ENCODE results near the gene CRIM1. TPM values are rescaled to one million over a fixed set of nuclear protein-coding genes. Genes with fewer than 3 reads are reported as not detected.

The CRIM1 gene
- total RNA-seq, 2 experiments from 2014 or later = 1.8 to 2.3 TPM

DNA sequence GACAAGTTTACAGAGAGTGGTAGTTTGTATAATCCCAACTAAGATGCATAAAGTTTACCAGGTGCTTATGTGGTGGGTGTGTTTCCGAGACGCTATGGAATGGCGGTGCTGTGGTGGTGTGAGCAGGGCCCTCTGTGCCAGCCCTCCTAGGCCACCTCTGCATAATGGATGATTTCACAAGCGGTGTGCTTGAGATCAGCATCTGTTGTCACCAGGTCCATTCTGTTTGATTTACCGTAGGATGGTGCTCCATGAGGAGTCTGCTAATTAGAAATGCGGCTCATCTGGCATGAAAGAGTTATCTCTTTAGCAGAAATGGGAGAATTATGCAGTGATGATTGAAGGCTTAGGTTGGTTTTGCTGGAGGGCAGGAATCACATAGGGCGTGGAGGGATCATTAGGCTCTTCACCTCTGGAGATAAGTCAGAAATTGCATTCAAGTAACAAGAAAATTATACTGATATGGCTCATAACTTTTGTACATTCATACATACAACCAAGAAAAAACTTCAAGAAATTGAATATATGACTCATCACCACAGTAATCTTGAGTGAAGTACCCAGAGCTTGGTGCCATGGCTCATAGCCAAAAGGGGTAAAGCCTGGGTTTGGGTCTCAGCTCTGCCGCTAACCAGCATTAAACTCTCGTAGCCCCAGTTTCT is 41.4 kb downstream of the CRIM1 start:
- H3K4me3 Mint-ChIP-seq = no peak overlapping the region
- DNase-seq = no peak
- ChIA-PET CTCF (no interaction called here), POLR2A (no interaction called here)
- H3K4me1 Mint-ChIP-seq = no peaks in the 10 kb centered on the region
- H3K27ac Mint-ChIP-seq = no peak overlapping the region
- no peaks in the 10 kb centered on the region for H3K27me3 Mint-ChIP-seq
- H3K36me3 Mint-ChIP-seq (ENCODE audit: low read depth) = no peaks in the 10 kb centered on the region
- H3K9me3 Mint-ChIP-seq = no peaks in the 10 kb centered on the region

DNA sequence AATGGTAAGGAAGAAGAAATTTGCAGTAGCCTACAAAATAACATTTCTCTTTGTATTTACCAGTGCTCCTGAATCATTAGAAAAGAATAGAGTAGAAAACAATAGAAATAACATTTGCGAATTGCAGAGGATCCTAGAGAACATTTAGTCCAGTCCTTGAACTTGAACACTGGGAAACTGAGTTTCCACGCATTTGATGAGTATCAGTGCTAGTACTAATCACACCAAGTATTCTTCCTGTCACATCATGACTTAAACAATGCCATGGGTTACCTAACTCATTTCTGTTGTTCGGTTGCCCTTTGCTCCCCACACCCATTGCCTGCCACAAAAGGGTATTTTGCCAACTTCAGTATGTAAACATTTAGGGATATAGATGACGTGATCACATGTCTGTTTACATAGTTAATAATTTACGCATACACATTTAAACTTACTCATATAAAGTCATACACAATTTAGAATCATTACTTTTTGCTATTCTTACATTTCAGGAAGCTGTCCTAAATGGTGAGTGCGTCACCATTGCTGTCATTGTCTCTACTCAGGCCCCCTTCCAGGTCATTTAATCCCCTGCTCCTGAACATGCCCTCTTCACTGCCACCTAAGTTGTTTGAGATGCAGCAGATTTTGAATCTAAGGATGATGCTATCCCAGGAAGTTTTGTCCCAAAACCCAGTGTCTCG is 42.3 kb downstream of the CRIM1 start:
- CTCF ChIA-PET = no interaction called here
- Mint-ChIP-seq H3K4me3 (no peak overlapping the region), H3K27ac (no peak overlapping the region), H3K4me1 (no peaks in the 10 kb centered on the region), H3K27me3 (no peaks in the 10 kb centered on the region), H3K9me3 (no peaks in the 10 kb centered on the region), H3K36me3 (ENCODE audit: low read depth) (no peaks in the 10 kb centered on the region)
- POLR2A ChIA-PET = no interaction called here
- no peak for DNase-seq

DNA sequence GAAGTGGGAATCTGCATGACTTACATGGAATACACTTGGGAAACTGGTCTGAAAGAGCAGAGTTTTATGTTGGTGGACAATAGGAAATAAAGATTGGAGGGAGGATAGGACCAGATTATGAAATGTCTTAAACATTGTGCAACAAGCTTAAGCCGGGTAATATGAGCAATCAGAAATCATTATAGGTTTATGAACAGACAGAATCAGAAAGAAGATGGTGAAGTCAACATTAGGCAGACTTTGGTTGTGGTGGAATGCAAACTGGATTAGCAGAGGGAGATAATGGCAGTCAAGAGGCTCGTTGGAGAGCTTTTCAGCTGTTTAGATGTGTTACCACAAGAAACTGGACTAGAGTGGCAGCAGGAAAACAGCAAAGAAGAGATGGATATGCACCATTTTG is 43.5 kb downstream of the CRIM1 start:
- ChIA-PET POLR2A (no interaction called here), CTCF (no interaction called here)
- no peaks in the 10 kb centered on the region for H3K4me1 Mint-ChIP-seq
- H3K9me3 Mint-ChIP-seq = no peaks in the 10 kb centered on the region
- H3K27ac Mint-ChIP-seq = no peak overlapping the region
- no peak overlapping the region for H3K4me3 Mint-ChIP-seq
- no peaks in the 10 kb centered on the region for H3K36me3 Mint-ChIP-seq (ENCODE audit: low read depth)
- no peak for DNase-seq
- no peaks in the 10 kb centered on the region for H3K27me3 Mint-ChIP-seq

DNA sequence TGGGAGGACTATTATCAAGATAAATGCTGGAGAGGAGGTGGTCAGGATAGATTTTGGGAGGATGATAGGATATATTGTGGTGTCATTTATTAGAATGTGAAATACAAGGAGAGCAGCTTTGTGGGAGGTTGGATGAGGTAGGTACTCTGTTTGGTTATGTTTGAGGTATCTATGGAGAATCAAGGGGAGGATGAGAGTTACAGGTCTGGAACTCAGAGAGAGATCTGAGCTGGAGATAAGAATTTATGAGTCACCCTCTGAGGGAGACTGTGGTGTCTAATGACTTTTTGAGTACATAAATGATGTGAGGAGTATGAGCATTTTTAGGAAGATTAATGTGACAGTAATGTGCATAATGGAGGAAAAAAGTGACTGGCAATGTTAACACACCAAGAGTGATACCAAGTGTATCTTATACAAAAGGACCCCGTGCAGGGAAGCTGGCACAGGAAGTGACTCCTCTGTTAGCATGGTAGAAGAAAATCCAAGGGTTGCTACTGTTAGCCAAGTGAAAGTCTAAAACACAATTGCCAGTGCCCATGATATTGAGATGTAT is 48.2 kb downstream of the CRIM1 start:
- no peaks in the 10 kb centered on the region for H3K9me3 Mint-ChIP-seq
- H3K4me1 Mint-ChIP-seq = no peaks in the 10 kb centered on the region
- no peak overlapping the region for H3K4me3 Mint-ChIP-seq
- H3K27me3 Mint-ChIP-seq = peaks cover 2% of the 10 kb centered on the region
- ChIA-PET CTCF (interaction anchor here (1.3 kb wide), 1 partner anchor 8 kb away, joined by 4 read pairs; no protein-coding TSS in a partner anchor), POLR2A (no interaction called here)
- H3K36me3 Mint-ChIP-seq (ENCODE audit: low read depth) = no peaks in the 10 kb centered on the region
- H3K27ac Mint-ChIP-seq = no peak overlapping the region
- DNase-seq = no peak

DNA sequence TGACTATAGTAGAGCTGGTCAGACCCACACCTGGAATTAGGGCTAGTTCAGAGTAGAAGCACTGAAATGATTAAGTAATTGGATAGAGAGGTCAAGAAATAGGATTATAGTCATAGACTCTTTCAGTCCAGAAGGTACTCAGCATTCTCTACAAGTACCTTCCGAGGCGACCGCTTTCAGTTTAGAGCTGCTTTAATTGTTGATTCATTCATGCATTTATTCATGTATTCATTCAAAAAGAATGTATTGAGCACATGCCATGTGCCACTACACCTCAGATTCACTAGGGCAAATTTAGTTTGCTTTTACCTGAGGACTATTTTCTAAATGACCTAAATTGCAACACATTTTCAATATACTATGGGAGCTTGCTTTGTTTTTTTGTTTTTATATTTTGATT is 48.7 kb downstream of the CRIM1 start:
- Mint-ChIP-seq H3K9me3 (no peaks in the 10 kb centered on the region), H3K27me3 (peaks cover 6% of the 10 kb centered on the region), H3K4me1 (no peaks in the 10 kb centered on the region), H3K36me3 (ENCODE audit: low read depth) (no peaks in the 10 kb centered on the region), H3K27ac (no peak overlapping the region), H3K4me3 (no peak overlapping the region)
- DNase-seq = no peak
- POLR2A ChIA-PET = no interaction called here
- CTCF ChIA-PET = interaction anchor here (1.1 to 1.3 kb wide), 2 partner anchors 9 to 10 kb away, joined by 3 to 4 read pairs; no protein-coding TSS in a partner anchor

DNA sequence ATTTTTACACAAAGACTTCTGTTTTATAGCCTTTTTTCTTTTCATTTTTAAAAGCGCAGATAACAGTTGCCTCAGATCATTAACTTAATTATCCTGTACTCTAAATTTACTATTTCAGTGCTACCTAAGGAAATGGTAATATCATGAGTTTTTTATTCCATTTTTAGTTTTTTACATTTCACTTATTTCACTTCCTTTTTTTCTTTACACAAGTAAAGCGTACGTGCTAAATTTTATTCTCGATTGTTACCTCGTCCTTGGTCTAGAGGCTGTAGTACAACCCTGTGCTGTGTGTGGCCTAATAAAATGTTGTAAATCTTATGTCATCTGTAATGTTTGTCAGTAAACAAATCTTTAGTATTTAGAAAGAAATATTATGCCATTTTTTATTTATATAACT is 49.2 kb downstream of the CRIM1 start:
- no peak overlapping the region for H3K4me3 Mint-ChIP-seq
- H3K27ac Mint-ChIP-seq = no peak overlapping the region
- peaks cover 9% of the 10 kb centered on the region for H3K27me3 Mint-ChIP-seq
- ChIA-PET CTCF (interaction anchor here (1.1 to 1.3 kb wide), 2 partner anchors 9 kb away, joined by 3 to 4 read pairs; no protein-coding TSS in a partner anchor), POLR2A (no interaction called here)
- no peaks in the 10 kb centered on the region for H3K36me3 Mint-ChIP-seq (ENCODE audit: low read depth)
- H3K9me3 Mint-ChIP-seq = no peaks in the 10 kb centered on the region
- no peaks in the 10 kb centered on the region for H3K4me1 Mint-ChIP-seq
- DNase-seq = no peak

DNA sequence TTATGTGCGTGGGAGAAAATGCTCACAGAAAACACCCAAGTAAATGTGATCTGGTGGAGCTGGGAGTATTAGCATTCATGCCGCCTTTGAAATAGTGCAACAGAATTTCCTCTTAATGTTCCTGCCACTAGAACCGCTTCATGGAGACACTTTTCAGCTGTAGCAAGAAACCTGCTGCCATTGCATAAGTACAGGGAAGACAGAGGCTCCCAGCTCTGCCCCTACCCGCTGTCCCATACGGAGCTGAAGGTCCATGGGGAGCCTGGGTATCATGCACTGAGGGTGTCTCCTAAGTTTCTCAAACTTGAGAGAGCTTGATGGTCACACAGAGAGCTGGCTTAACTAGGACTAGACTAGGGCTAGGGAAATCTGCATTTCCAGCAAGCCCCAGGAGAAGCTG is 49.6 kb downstream of the CRIM1 start:
- H3K36me3 Mint-ChIP-seq (ENCODE audit: low read depth) = no peaks in the 10 kb centered on the region
- H3K4me3 Mint-ChIP-seq = no peak overlapping the region
- ChIA-PET POLR2A (no interaction called here), CTCF (interaction anchor here (0.6 to 1.1 kb wide), 2 partner anchors 9 to 262 kb away, joined by 3 to 4 read pairs; no protein-coding TSS in a partner anchor)
- no peak for DNase-seq
- no peaks in the 10 kb centered on the region for H3K4me1 Mint-ChIP-seq
- H3K27me3 Mint-ChIP-seq = peaks cover 11% of the 10 kb centered on the region
- no peaks in the 10 kb centered on the region for H3K9me3 Mint-ChIP-seq
- H3K27ac Mint-ChIP-seq = no peak overlapping the region

DNA sequence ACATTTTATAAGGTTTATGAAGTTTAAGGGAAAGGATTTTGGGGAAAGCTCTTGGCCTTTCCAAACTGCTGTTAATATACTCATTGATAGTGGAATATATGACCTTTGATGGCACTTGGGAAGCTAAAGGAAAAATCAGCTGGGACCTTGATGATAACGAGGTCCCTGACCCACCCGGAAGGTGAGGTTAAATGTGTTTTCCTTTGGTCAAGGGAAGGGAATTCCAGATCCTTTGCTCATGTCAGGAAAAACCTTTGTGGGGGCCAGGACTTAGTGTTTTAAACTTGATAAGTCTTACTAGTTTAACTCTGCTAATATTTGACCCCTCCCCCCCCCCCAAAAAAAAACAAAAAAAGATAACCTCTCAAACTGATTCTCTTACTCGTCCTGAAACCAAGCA is 50.7 kb downstream of the CRIM1 start:
- CTCF ChIA-PET = no interaction called here

DNA sequence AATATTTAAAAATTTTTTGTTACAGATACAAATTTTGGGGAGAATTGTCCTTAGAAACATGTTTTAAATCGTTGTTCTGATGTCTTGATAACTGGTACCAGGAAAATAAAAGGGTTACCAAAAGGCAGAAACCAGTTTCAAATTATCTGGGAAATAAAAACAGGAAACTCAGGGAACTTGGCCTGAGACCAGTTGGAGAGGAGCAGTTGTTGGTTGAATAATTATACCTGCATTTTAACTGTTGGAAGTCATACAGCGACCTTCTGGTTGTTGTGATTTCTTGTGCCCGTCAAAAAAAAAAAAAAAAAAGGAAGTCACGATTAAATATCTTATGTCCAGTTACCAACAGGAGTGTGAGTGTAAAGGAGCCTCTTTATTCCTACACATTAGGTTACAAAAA is 51.8 kb downstream of the CRIM1 start:
- Mint-ChIP-seq H3K36me3 (ENCODE audit: low read depth) (no peaks in the 10 kb centered on the region), H3K4me1 (no peaks in the 10 kb centered on the region), H3K9me3 (no peaks in the 10 kb centered on the region), H3K4me3 (no peak overlapping the region), H3K27ac (no peak overlapping the region), H3K27me3 (peaks cover 12% of the 10 kb centered on the region)
- POLR2A ChIA-PET = no interaction called here
- no peak for DNase-seq
- CTCF ChIA-PET = no interaction called here

More for the DNA sequence above, 50.7 kb downstream of the CRIM1 start:
- Mint-ChIP-seq H3K4me3 (no peak overlapping the region), H3K9me3 (no peaks in the 10 kb centered on the region), H3K27ac (no peak overlapping the region), H3K4me1 (no peaks in the 10 kb centered on the region), H3K27me3 (peaks cover 12% of the 10 kb centered on the region), H3K36me3 (ENCODE audit: low read depth) (no peaks in the 10 kb centered on the region)
- POLR2A ChIA-PET = no interaction called here
- no peak for DNase-seq

DNA sequence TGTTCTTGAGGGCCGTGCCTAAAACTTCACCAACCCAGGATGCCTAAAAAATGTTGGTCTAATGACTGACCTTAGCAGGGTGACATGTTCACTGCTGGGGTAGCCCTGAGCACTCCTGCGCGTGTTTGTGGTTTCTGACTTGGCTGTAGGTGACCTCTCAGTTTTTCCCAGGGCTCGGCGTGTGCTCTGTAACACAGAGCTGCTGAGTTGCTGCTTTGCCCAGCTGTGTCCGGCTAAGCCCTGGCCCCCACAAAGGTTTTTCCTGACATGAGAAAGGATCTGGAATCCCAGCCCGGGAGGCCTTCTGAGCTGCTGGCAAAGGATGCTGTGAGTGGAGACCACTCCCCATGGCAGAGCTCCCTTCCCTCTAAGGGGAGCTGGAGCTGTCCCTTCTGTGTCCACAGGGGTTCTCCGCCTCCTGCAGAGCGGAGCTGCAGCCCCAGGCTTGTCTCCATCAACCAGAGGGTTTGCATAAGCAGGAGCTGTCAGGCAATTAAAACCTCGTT is 52.7 kb downstream of the CRIM1 start:
- ChIA-PET POLR2A (no interaction called here), CTCF (no interaction called here)
- Mint-ChIP-seq H3K36me3 (ENCODE audit: low read depth) (no peaks in the 10 kb centered on the region), H3K4me1 (no peaks in the 10 kb centered on the region), H3K27me3 (peaks cover 12% of the 10 kb centered on the region), H3K9me3 (no peaks in the 10 kb centered on the region), H3K4me3 (no peak overlapping the region), H3K27ac (no peak overlapping the region)
- DNase-seq = no peak

DNA sequence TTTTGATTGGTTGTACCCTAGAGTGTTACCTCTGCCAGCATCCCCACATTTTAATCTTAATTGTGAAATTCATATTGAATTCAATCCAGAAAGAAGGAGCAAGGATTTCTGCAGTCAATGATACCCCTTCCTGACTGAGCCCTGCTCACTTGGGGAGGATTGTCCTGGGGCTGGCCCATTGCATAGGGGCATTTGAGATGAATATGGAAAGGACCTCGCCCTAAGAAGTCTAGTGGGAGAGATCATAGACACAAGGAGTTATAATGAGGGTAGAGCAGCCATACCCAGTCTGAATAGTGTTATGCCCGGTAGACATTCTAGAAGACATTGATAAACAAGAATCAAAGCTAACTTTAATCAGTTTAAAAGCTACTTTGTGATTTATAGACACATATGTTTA is 53.8 kb downstream of the CRIM1 start:
- no peak for DNase-seq
- Mint-ChIP-seq H3K36me3 (ENCODE audit: low read depth) (no peaks in the 10 kb centered on the region), H3K9me3 (no peaks in the 10 kb centered on the region), H3K4me1 (no peaks in the 10 kb centered on the region), H3K27ac (no peak overlapping the region), H3K4me3 (no peak overlapping the region), H3K27me3 (peaks cover 12% of the 10 kb centered on the region)
- ChIA-PET CTCF (interaction anchor here (0.6 kb wide), 1 partner anchor 1408 kb away, joined by 4 read pairs; no protein-coding TSS in a partner anchor), POLR2A (no interaction called here)

DNA sequence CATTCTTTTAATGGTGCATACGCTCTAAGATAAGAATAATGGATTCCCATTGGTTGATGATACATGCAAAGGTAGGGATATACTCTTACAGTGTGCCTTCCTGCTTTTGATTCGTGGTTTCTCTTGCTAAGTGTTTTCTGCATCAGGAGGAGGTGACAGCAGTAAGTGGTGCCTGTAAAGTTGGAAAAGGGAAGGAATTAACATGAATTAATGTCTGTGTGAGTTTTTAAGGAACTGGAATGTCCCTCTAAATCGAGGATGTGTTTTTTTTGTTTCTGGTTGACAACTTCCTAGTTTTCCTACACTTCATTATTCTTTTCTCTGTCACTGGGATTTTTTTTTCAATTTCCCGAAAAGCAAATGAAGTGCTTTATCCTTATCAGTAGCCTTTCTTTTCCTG is 54.4 kb downstream of the CRIM1 start:
- POLR2A ChIA-PET = no interaction called here
- no peak overlapping the region for H3K4me3 Mint-ChIP-seq
- DNase-seq = no peak
- H3K4me1 Mint-ChIP-seq = no peaks in the 10 kb centered on the region
- peaks cover 12% of the 10 kb centered on the region for H3K27me3 Mint-ChIP-seq
- no peaks in the 10 kb centered on the region for H3K9me3 Mint-ChIP-seq
- H3K36me3 Mint-ChIP-seq (ENCODE audit: low read depth) = no peaks in the 10 kb centered on the region
- H3K27ac Mint-ChIP-seq = no peak overlapping the region
- CTCF ChIA-PET = no interaction called here

DNA sequence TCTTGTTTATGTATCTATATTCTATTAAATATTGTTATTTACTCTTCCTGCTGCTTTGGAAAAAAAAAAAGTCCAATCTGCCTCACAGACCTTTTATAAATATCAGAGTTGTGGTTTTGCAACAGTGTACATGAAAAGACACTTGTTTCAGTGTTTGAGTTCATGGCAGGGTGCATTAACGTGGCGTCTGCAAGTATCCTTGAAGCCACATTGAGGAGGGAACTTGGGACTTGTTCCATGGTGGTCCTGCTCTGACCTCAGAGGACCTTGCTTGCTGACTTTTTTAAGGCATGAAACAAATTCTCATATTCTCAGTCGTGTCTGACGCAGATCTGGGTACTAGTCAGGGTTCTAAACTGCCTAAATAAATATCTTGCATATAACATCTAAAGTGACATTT is 55.1 kb downstream of the CRIM1 start:
- H3K9me3 Mint-ChIP-seq = no peaks in the 10 kb centered on the region
- POLR2A ChIA-PET = no interaction called here
- no peak overlapping the region for H3K27ac Mint-ChIP-seq
- H3K4me1 Mint-ChIP-seq = no peaks in the 10 kb centered on the region
- H3K4me3 Mint-ChIP-seq = no peak overlapping the region
- no peak for DNase-seq
- no peaks in the 10 kb centered on the region for H3K36me3 Mint-ChIP-seq (ENCODE audit: low read depth)
- CTCF ChIA-PET = no interaction called here
- H3K27me3 Mint-ChIP-seq = peaks cover 12% of the 10 kb centered on the region
